H1 (cell line): ENCODE measurements around the gene CDK5. TPM values are rescaled to one million over a fixed set of nuclear protein-coding genes. Genes with fewer than 3 reads are reported as not detected.

Experiments used
- BACH1 ChIP-seq: IDR thresholded peaks from 2 replicates; pipeline ENCODE4 v1.6.1; 2012; ENCODE audit warnings: low read length, improper control_type of control experiment
- CEBPB ChIP-seq: IDR thresholded peaks from 2 replicates; pipeline ENCODE4 v1.6.1; 2012; ENCODE audit warnings: low read depth, low read length
- CHD1 ChIP-seq: IDR thresholded peaks from 2 replicates; pipeline ENCODE4 v1.6.1; 2012; ENCODE audit warnings: low read depth, low read length, improper control_type of control experiment
- MAFK ChIP-seq: IDR thresholded peaks from 2 replicates; pipeline ENCODE4 v1.6.1; 2012; ENCODE audit warnings: low read depth, mild to moderate bottlenecking, improper control_type of control experiment, low read length
- SP2 ChIP-seq: IDR thresholded peaks from 2 replicates; pipeline ENCODE4 v1.6.1; 2012; ENCODE audit warnings: mild to moderate bottlenecking, low read length, inconsistent platforms
- SP4 ChIP-seq: IDR thresholded peaks from 2 replicates; pipeline ENCODE4 v1.6.1; 2012; ENCODE audit warnings: low read length, inconsistent platforms
- TBP ChIP-seq: IDR thresholded peaks from 2 replicates; pipeline ENCODE4 v1.6.1; 2011; ENCODE audit warnings: low read depth, low read length, improper control_type of control experiment
- polyA plus RNA-seq, 7 experiments: library from polyadenylated mRNA; depleted of rRNA in 3 of 7; stranded (reverse) in 5 of 7; unstranded in 2 of 7; fragments of >200 nt in 5 of 7; fragments of 200-250 nt in 2 of 7; gene quantifications; 1 replicate in 5 of 7; 2 replicates in 1 of 7; 4 replicates in 1 of 7; pipeline versions ENCODE4 v1.2.1 to v1.2.3, GENCODE V29; 2011 to 2013; ENCODE audit warnings: missing spikeins in 2 of 7, mixed read lengths in 2 of 7
- total RNA-seq: library from RNA; stranded (reverse); fragmentation: NEBNext Ultra II Directional; extraction: Animal tissue kit (Norgen Biotek cat#: 25700); gene quantifications from 2 replicates; pipeline ENCODE4 v1.2.1, GENCODE V29; 2021
- TF ChIP-seq, protein P1 (sequence below): IDR thresholded peaks from 2 replicates; pipeline ENCODE4 v1.6.1; 2011; ENCODE audit warnings: low read depth, mild to moderate bottlenecking, low read length; ENCODE audit not compliant: insufficient read depth

CDK5 gene
- total and polyA plus RNA-seq, 2 of the 8 experiments (the other 6 are each of a cell fraction or from before 2014, with no cell fraction given) = 22.8 to 37.2 TPM

DNA sequence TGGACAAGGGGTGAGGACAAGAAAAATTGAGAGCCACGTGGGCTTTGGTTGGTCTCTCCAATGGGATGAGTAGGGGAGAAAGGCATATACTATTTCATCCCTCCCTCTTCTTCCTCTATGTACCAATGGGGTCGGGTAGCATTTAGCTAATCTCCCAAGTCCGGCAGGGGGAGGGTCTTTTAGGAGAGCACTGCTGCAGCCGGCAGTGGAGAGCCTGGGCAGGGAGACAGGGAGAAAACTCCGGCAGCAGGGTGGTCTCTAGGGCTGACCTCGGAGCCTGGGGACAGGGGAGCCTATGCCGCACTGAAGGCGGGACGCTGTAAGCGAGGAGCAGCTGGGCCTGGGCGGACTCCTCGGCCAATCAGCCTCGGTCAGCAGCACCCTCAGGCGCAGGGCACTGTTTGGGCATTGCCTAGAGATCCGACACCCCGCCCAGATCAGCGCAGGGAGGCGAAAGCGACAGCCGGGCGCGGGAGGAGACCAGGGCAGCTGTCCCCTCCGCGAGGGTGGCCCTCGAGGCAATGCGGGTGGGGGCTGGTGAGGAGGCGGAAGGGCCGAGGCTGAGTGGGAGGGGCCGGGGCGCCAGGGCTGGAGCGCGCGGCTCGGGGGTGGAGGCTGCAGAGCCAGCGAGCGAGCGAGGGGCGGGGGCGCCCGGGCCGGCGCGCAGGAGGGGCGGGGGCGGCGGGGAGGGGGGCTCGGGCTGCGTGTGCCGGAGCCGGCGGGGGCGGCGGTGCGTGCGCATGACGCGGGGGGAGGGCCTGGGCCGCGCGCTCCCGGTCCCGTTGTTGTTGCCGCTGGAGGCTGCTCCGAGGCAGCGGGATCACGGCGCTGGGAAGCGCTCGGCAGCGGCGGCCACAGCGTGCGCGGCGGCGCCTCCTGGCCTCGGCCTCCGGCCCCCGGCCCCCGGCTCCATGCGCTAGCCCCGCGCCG is 28.3 kb upstream of the CDK5 start, which contains the start of gene AGAP3 (continued):
- TF ChIP-seq, protein P1, sequence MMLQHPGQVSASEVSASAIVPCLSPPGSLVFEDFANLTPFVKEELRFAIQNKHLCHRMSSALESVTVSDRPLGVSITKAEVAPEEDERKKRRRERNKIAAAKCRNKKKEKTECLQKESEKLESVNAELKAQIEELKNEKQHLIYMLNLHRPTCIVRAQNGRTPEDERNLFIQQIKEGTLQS = no peak
- TF ChIP-seq TBP (0 out of 2 replicates have a peak, but pooled peaks have one; percentile 27), CEBPB (no peak), SP2 (no peak), CHD1 (no peak), BACH1 (no peak), MAFK (no peak), SP4 (no peak)
- TF ChIP-seq, all 59 proteins: peak for 11
